Spleen (tissue), 13 donors: ENCODE measurements around the gene DIAPH1. TPM values are rescaled to one million over a fixed set of nuclear protein-coding genes. Genes with fewer than 3 reads are reported as not detected.

Experiments used
- DNase-seq: peaks from one replicate; pipeline ENCODE4 v3.0.0-alpha.2; 2020
- H3K27ac ChIP-seq, 8 donors: fragments of 200-600 bp; sonication (generic) in 7 of 8; 1 replicate in 4 of 8; 2 replicates in 4 of 8; pipeline versions ENCODE4 v1.5.0 to v1.8.0; 2016 to 2021; ENCODE audit warnings: inconsistent platforms in 4 of 8, mild to moderate bottlenecking in 4 of 8, moderate library complexity in 1 of 8
- H3K27me3 ChIP-seq, 7 donors: fragments of 200-600 bp; sonication (generic) in 6 of 7; replicated peaks in 1 of 7; 1 replicate in 4 of 7; 2 replicates in 3 of 7; pipeline versions ENCODE4 v1.5.0 to v1.8.0; 2016 to 2021; ENCODE audit warnings: inconsistent platforms in 3 of 7, mild to moderate bottlenecking in 1 of 7
- H3K36me3 ChIP-seq, 6 donors: fragments of 200-600 bp; sonication (generic) in 5 of 6; 1 replicate in 4 of 6; 2 replicates in 2 of 6; pipeline versions ENCODE4 v1.5.0 to v1.8.0; 2016 to 2021; ENCODE audit warnings: inconsistent platforms in 2 of 6
- H3K4me1 ChIP-seq, 6 donors: fragments of 200-600 bp; sonication (generic) in 5 of 6; 1 replicate in 3 of 6; 2 replicates in 3 of 6; pipeline versions ENCODE4 v1.5.0 to v1.8.0; 2016 to 2021; ENCODE audit warnings: inconsistent platforms in 3 of 6
- H3K4me3 ChIP-seq, 8 donors: fragments of 200-600 bp; sonication (generic) in 7 of 8; 1 replicate in 4 of 8; 2 replicates in 4 of 8; pipeline versions ENCODE4 v1.5.0 to v1.8.0; 2016 to 2021; ENCODE audit warnings: inconsistent platforms in 4 of 8, mild to moderate bottlenecking in 4 of 8, moderate library complexity in 2 of 8
- H3K9me3 ChIP-seq, 8 donors: fragments of 200-600 bp; sonication (generic) in 7 of 8; 1 replicate in 4 of 8; 2 replicates in 4 of 8; pipeline versions ENCODE4 v1.5.0 to v1.8.0; 2016 to 2021; ENCODE audit warnings: inconsistent platforms in 4 of 8
- POLR2A ChIP-seq, 3 donors: fragments of 450-650 bp; IDR thresholded peaks; one replicate each; pipeline ENCODE4 v1.5.1; 2017; ENCODE audit warnings: antibody characterized with exemption in 3 of 3, mild to moderate bottlenecking in 1 of 3
- POLR2AphosphoS5 ChIP-seq, 3 donors: sonication (generic); formaldehyde crosslinking; IDR thresholded peaks; one replicate each; pipeline ENCODE4 v1.5.1; 2017; ENCODE audit warnings: antibody characterized with exemption in 3 of 3
- WGBS, 5 donors: extraction: QIAGEN DNeasy Blood & Tissue Kit in 3 of 5; methylation state at CpG; one replicate each; pipeline versions ENCODE4 v1.1.5 to v1.1.7; 2013 to 2018; 5-methylcytosine and 5-hydroxymethylcytosine counted together
- intact Hi-C: fragments of 100-400 bp; cut with DNase I; formaldehyde crosslinking; loops from one replicate; pipeline ENCODE4 v1.15.0; 2023; ENCODE audit warnings: low total_unique reads
- long read RNA-seq, 2 donors: transcript quantifications; one replicate each; lab custom pipeline, GENCODE V29; 2026
- polyA plus RNA-seq, 3 donors: library from polyadenylated mRNA; stranded (reverse); fragments of 200-250 nt; gene quantifications; one replicate each; pipeline ENCODE4 v1.2.1, GENCODE V29; 2013
- total RNA-seq, 7 donors: library from RNA; depleted of rRNA in 3 of 7; stranded (reverse); fragments of >200 nt in 3 of 7; fragmentation: NEBNext Ultra II Directional in 4 of 7; extraction: Animal tissue kit (Norgen Biotek cat#: 25700) in 4 of 7; gene quantifications; one replicate each; pipeline versions ENCODE4 v1.1.0 to v1.2.1, GENCODE V29; 2016 to 2021
- TF ChIP-seq, protein P1 (sequence below), 11 experiments: fragments of 200-600 bp in 7 of 11; fragments of 450-650 bp in 4 of 11; sonication (generic) in 4 of 11; IDR thresholded peaks in 8 of 11; conservative IDR thresholded peaks in 3 of 11; 1 replicate in 7 of 11; 2 replicates in 4 of 11; pipeline versions ENCODE4 v1.4.0 to v1.8.0; 2016 to 2021; ENCODE audit warnings: antibody characterized with exemption in 11 of 11, inconsistent platforms in 4 of 11, mild to moderate bottlenecking in 1 of 11
- donor health status: healthy with polysubstance abuse.
- donor health status: DM: no; HTN: no; CAD: no; lungs with moderate emphysema.
- donor health status: DM: no; HTN: no; CAD: no.
- donor health status: Bipolar disorder and iron deficiency.
- donor health status: healthy.
- donor health status: DM: no; HTN: no; CAD: no.
- donor health status: DM: yes; HTN: yes; CAD: no.

DIAPH1 gene
- total RNA-seq: 100 to 1,000 TPM in 3 of 7 donors, 10 to 100 TPM in 4; 72.5 to 123 (median 93.0) TPM
- 10 to 100 TPM; 35.4 to 46.5 (median 35.8) TPM for polyA plus RNA-seq
- long read RNA-seq, donor 1, partial matches to known transcripts: 0 of 1 reads
- long read RNA-seq, donor 1, other reads (novel, unspliced or antisense): 0 of 1 reads
- long read RNA-seq, donor 2: 0 reads

DNA sequence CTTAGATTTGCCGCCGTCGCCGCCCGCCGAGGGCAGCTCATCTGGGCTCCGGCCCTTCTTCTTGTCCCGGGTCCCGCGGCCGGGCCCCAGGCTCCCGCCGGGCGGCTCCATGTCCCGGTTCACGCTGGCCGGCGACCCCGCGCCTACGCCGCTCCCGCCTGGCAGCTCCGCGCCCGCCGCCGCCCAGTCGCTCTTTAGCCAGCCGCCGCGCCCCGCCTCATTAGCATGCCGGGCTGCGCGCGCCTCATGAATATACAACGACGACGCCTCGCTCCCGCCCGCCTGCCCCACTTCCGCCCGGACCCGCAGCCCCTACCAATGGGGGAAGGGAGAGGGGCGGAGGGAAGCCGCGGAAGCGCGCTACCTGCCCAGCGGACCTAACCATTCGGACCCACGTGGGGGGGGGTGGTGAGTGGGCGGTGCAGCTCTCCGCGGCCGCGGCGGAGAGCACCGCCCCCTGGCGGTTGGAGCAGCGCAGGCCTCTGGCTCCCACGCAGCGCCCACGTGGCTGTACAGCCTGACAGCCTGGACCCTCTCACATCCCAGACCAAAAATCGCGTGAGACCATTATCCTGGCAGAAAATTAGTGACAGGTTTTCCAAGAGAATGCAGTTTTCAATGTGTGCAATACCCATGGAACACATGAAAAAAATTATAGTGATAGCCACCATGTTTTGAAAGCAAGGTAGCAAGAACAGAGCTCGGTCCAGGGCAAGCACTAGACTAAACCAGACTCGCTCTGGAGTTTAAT is at the start of gene DIAPH1:
TSS of gene DIAPH1 (minus strand) at position 197 of the 751 bp plus-strand sequence. CDS start at position 111, 86 bp downstream.
- H3K4me3 ChIP-seq: peak within 1 kb of the TSS; percentile 76 to 96 (median 92)
- TF ChIP-seq, protein P1, sequence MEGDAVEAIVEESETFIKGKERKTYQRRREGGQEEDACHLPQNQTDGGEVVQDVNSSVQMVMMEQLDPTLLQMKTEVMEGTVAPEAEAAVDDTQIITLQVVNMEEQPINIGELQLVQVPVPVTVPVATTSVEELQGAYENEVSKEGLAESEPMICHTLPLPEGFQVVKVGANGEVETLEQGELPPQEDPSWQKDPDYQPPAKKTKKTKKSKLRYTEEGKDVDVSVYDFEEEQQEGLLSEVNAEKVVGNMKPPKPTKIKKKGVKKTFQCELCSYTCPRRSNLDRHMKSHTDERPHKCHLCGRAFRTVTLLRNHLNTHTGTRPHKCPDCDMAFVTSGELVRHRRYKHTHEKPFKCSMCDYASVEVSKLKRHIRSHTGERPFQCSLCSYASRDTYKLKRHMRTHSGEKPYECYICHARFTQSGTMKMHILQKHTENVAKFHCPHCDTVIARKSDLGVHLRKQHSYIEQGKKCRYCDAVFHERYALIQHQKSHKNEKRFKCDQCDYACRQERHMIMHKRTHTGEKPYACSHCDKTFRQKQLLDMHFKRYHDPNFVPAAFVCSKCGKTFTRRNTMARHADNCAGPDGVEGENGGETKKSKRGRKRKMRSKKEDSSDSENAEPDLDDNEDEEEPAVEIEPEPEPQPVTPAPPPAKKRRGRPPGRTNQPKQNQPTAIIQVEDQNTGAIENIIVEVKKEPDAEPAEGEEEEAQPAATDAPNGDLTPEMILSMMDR (IDR thresholded peaks at IDR 0.05 in 8 of 11, conservative IDR thresholded peaks at IDR 0.05 in 3 of 11): peak; percentile 96 to 100 (median 99)
- TF ChIP-seq POLR2AphosphoS5 (IDR thresholded peaks at IDR 0.05): peak; percentile 93 to 95 (median 95)
- peak in 2 of 3 donors; percentile 40 to 80 for TF ChIP-seq POLR2A (IDR thresholded peaks at IDR 0.05)
- H3K4me1 ChIP-seq: peaks cover 17 to 75% (median 63%) of the 10 kb centered on the region in 6 donors
- H3K27me3 ChIP-seq: no peaks in the 10 kb centered on the region
- intact Hi-C loops: no loop called here
- H3K27ac ChIP-seq: peak within 1 kb of the TSS; percentile 77 to 100 (median 96)
- DNase-seq: peak; percentile 100
- WGBS, 5 donors: 2 to 3% (median 3%) methylated on average over 32 to 70 of the region's 70 CpGs
- no peaks in the 10 kb centered on the region for H3K9me3 ChIP-seq
- peaks cover 4 to 44% (median 29%) of the 10 kb centered on the region in 6 donors for H3K36me3 ChIP-seq

DNA sequence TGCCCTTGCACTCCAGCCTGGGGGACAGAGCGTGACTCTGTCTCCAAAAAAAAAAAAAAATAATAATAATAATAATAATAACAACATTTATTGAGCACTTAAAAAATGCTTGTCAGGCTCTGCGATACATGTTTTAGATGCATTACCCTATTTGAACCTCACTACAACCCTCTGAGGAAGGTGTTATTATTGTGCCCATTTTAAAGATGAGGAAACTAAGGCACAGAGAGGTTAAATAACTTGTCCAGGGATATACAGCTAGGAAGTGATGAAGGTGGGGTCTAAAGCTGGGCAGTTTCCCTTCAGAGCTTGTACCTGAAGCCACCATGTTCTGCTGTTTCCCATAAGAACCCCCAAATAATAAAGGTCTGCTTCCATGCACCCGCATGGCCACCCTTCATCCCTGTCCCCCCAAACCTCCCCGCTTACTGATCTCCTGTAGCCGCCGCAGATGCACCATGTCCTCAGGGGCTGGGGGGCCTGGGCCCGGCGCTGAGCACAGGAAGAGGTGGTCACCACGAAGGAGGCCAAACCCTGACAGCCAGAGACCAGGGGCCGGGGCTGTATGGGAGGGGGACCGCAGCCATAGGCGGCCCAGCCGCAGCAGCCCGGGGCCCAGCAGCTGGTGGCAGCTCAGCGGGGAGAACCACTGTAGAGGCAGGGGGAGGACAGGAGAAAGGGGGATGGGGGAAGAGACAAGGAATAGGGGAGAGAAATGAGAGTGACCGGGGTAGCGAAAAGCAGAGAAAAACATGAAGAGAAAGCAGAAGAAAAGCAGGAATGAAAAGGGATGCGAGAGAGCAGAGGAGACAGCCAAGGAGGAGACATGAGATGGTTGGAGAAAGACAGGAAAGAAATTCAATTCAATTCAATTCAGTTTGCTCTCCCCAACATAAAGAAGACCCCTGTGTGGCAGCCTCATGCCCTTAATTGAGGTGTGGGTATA is 47.5 kb upstream of the DIAPH1 start:
- 90 to 95% (median 91%) methylated on average over 18 of the region's 18 CpGs for WGBS, 5 donors
- intact Hi-C loops: no loop called here
- Histone ChIP-seq H3K4me1 (peaks cover 5 to 9% (median 7%) of the 10 kb centered on the region in 6 donors), H3K36me3 (peaks cover 0 to 76% (median 2%) of the 10 kb centered on the region in 6 donors), H3K4me3 (no peak overlapping the region), H3K27ac (no peak overlapping the region), H3K27me3 (no peaks in the 10 kb centered on the region), H3K9me3 (no peaks in the 10 kb centered on the region)
- TF ChIP-seq POLR2A (IDR thresholded peaks at IDR 0.05): no peak
- TF ChIP-seq, protein P1 (IDR thresholded peaks at IDR 0.05 in 8 of 11, conservative IDR thresholded peaks at IDR 0.05 in 3 of 11): no peak
- TF ChIP-seq POLR2AphosphoS5 (IDR thresholded peaks at IDR 0.05): no peak
- no peak for DNase-seq

DNA sequence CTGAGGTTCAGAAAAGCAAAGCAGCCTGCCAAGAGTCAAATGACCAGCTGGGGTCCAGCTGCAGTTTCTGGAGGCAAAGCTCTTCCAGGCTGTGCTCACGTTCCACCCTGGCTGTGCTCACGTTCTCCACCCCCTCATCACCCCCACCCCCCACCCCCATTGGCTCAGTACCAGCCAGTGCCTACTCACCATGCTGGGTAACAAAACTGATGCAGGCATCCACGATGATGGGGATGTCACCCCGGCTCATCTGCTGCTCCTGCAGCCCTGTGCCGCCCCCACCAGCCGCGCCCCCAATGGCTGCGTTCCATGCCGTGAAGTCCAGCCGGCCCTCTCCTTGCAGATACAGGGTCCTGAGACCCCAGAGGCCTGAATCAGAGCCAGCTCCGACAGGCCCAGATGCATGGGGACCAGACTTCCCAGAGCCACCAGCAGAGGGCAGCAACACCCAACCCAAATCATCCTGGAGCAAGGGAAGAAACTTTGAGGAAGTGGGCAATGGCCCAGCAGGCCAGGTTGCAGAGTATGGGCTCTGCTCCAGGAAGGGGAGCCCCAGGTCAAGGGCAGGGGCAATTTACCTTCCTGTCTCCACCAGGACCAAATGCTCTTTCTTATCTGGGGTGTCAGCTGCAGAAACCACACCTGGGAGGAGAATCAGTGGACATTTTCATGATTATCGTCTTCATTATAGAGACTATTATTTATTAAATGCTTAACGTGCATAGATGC is 46.1 kb upstream of the DIAPH1 start:
- Histone ChIP-seq H3K27ac (peak overlapping the region in 1 of 8 donors; percentile 48), H3K4me1 (peaks cover 5 to 9% (median 7%) of the 10 kb centered on the region in 6 donors), H3K9me3 (no peaks in the 10 kb centered on the region), H3K36me3 (peaks cover 0 to 68% (median 2%) of the 10 kb centered on the region in 6 donors), H3K4me3 (no peak overlapping the region), H3K27me3 (no peaks in the 10 kb centered on the region)
- DNase-seq: peak; percentile 93
- intact Hi-C loops: no loop called here
- whole genome bisulfite sequencing, 5 donors: 26 to 47% (median 36%) methylated on average over 8 to 13 of the region's 13 CpGs
- TF ChIP-seq, protein P1 (IDR thresholded peaks at IDR 0.05 in 8 of 11, conservative IDR thresholded peaks at IDR 0.05 in 3 of 11): peak; percentile 86 to 95 (median 93)
- TF ChIP-seq POLR2A (IDR thresholded peaks at IDR 0.05) (no peak), POLR2AphosphoS5 (IDR thresholded peaks at IDR 0.05) (peak; percentile 37 to 68 (median 52))
